Pancreas (tissue), 10 donors: ENCODE data around the gene NT5DC4. TPM values are rescaled to one million over a fixed set of nuclear protein-coding genes. Genes with fewer than 3 reads are reported as not detected.

Experiments used
- ATAC-seq, 4 donors: fragments of 200-7000 bp; cut with Tn5 transposase; one replicate each; pipeline versions ENCODE4 v1.8.0 to v1.9.1; 2020; ENCODE audit warnings: mild to moderate bottlenecking in 4 of 4, moderate library complexity in 4 of 4
- DNase-seq, 6 donors: peaks; one replicate each; pipeline ENCODE4 v3.0.0-alpha.2; 2020
- FAIRE-seq: peaks from 2 replicates; lab custom pipeline; 2012; peaks lifted over from hg19 to GRCh38; lab: Jason Lieb, UNC
- H3K27ac ChIP-seq, 4 donors: fragments of 200-600 bp; sonication (generic); 1 replicate in 3 of 4; 2 replicates in 1 of 4; pipeline versions ENCODE4 v1.5.0 to v1.8.0; 2020
- H3K27me3 ChIP-seq, 4 donors: fragments of 200-600 bp; one replicate each; pipeline ENCODE4 v1.8.0; 2021
- H3K36me3 ChIP-seq, 3 donors: fragments of 200-600 bp; sonication (generic) in 1 of 3; one replicate each; pipeline versions ENCODE4 v1.5.0 to v1.8.0; 2020 to 2021
- H3K4me1 ChIP-seq, 3 donors: fragments of 200-600 bp; one replicate each; pipeline ENCODE4 v1.8.0; 2021
- H3K4me3 ChIP-seq, 4 donors: fragments of 200-600 bp; sonication (generic) in 2 of 4; one replicate each; pipeline versions ENCODE4 v1.5.0 to v1.8.0; 2020 to 2021
- H3K9me3 ChIP-seq, 4 donors: fragments of 200-600 bp; one replicate each; pipeline ENCODE4 v1.8.0; 2021
- whole genome bisulfite sequencing, 2 donors: extraction: QIAGEN DNeasy Blood & Tissue Kit; methylation state at CpG; one replicate each; pipeline ENCODE4 v1.1.7; 2013; 5-methylcytosine and 5-hydroxymethylcytosine counted together
- intact Hi-C, 3 donors: fragments of 100-400 bp; cut with DNase I; formaldehyde crosslinking; loops; one replicate each; pipeline versions ENCODE4 v1.11.1 to v1.14.2; 2022
- polyA plus RNA-seq, 2 donors: library from polyadenylated mRNA; stranded (reverse); fragments of 200-250 nt; gene quantifications; one replicate each; pipeline ENCODE4 v1.2.3, GENCODE V29; 2013
- total RNA-seq, 6 donors: library from RNA; stranded (reverse); fragmentation: NEBNext Ultra II Directional in 4 of 6; extraction: Animal tissue kit (Norgen Biotek cat#: 25700) in 4 of 6; gene quantifications; one replicate each; pipeline versions ENCODE4 v1.2.1 to v1.2.4, GENCODE V29; 2021 to 2023
- TF ChIP-seq, protein P1 (sequence below), 4 donors: fragments of 200-600 bp; sonication (generic) in 3 of 4; IDR thresholded peaks; one replicate each; pipeline versions ENCODE4 v1.5.0 to v1.8.0; 2021; ENCODE audit warnings: antibody characterized with exemption in 4 of 4
- donor health status: healthy with polysubstance abuse.
- donor health status: DM: no; HTN: no; CAD: no; lungs with moderate emphysema.
- donor health status: DM: no; HTN: no; CAD: no.
- donor health status: control.
- donor health status: control.
- donor health status: Bipolar disorder and iron deficiency.
- donor health status: DM: yes; HTN: yes; CAD: no.
- donor health status: DM: no; HTN: no; CAD: no.
- donor health status: DM: no; HTN: no; CAD: no.
- donor health status: DM: yes; HTN: yes; CAD: no.

The NT5DC4 gene
- total and polyA plus RNA-seq, 8 donors: 0.09 TPM; not detected in 7

DNA sequence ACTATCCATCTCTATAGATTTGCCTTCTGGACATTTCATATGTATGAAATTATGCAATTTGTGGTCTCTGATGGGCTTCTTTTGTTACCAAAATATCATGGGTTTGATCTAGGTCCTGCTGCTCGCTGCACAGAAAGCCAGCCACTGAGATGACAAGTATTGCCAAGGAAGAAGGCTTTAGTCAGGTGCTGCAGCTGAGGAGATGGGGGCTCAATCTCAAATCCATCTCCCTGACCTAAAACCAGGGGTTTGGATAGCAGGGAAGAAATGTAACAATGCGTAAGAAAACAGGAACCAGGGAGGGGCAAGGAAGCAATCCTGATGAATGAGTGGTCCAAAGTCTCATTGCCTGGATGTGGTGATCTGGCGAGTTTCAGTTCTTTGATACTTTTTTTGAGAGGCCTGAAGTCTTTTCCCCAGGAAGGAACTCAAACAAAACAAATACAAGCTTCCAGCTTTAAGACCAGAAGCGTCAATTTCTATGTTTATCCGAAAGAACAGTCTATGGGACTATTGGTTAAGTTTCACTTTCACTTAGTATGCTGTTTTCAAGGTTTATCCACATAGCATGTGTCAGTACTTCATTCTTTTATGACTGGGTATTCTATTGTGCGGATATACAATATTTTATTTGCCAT lies 47.0 kb downstream of the NT5DC4 start:
- no peak overlapping the region for H3K4me3 ChIP-seq
- H3K27me3 ChIP-seq: no peaks in the 10 kb centered on the region
- H3K4me1 ChIP-seq: peaks cover 3 to 7% (median 3%) of the 10 kb centered on the region in 3 donors
- WGBS, 2 donors: 78% methylated on average over 6 of the region's 6 CpGs
- DNase-seq: no peak
- intact Hi-C loops: no loop called here
- FAIRE-seq: no peak
- no peak overlapping the region for H3K27ac ChIP-seq
- no peak for ATAC-seq
- H3K9me3 ChIP-seq: no peaks in the 10 kb centered on the region
- TF ChIP-seq, protein P1, sequence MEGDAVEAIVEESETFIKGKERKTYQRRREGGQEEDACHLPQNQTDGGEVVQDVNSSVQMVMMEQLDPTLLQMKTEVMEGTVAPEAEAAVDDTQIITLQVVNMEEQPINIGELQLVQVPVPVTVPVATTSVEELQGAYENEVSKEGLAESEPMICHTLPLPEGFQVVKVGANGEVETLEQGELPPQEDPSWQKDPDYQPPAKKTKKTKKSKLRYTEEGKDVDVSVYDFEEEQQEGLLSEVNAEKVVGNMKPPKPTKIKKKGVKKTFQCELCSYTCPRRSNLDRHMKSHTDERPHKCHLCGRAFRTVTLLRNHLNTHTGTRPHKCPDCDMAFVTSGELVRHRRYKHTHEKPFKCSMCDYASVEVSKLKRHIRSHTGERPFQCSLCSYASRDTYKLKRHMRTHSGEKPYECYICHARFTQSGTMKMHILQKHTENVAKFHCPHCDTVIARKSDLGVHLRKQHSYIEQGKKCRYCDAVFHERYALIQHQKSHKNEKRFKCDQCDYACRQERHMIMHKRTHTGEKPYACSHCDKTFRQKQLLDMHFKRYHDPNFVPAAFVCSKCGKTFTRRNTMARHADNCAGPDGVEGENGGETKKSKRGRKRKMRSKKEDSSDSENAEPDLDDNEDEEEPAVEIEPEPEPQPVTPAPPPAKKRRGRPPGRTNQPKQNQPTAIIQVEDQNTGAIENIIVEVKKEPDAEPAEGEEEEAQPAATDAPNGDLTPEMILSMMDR (IDR thresholded peaks at IDR 0.05): no peak
- no peaks in the 10 kb centered on the region for H3K36me3 ChIP-seq

DNA sequence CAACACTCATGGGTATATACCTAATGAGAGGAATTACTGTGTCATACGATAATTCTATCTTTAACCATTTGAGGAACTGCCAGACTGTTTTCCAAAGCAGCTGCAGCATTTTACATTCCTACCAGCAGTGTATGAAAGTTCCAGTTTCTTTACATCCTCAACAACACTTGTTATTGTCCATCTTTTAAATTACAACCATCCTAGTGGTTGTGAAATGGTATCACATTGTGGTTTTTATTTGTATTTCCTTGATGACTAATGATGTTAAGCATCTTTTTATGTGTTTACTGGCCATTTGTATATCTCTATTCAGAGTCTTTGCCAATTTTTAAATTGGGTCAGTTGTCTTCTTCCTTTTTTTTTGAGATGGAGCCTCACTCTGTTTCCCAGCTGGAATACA lies 47.6 kb downstream of the NT5DC4 start:
- Histone ChIP-seq H3K9me3 (no peaks in the 10 kb centered on the region), H3K4me1 (peaks cover 3 to 7% (median 3%) of the 10 kb centered on the region in 3 donors), H3K27ac (no peak overlapping the region), H3K4me3 (no peak overlapping the region), H3K36me3 (no peaks in the 10 kb centered on the region), H3K27me3 (no peaks in the 10 kb centered on the region)
- 50 to 54% methylated on average over 1 of the region's 1 CpG for WGBS, 2 donors
- ATAC-seq (no peak), DNase-seq (no peak), FAIRE-seq (no peak)
- intact Hi-C loops: no loop called here
- TF ChIP-seq, protein P1 (IDR thresholded peaks at IDR 0.05): no peak

DNA sequence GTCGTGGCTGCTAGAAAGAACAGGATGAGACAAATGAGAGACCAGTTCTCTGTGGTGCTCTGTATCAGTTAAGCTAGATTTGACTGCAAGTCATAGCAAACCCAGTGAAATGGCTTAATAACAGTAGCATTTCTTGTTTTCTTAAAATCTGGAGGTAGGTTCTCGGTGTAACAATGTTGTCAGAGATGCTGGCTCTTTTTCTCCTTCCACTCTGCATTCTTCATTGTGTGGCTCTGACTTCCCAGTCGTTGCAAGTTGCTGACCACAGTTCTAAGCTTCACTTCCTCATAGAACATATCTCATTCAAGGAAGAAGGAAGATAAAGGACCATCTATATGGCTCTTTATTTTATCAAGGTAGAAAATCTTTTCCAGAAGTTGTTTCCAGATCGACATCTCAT lies 51.5 kb downstream of the NT5DC4 start:
- Histone ChIP-seq H3K27me3 (no peaks in the 10 kb centered on the region), H3K4me3 (no peak overlapping the region), H3K4me1 (no peaks in the 10 kb centered on the region), H3K27ac (no peak overlapping the region), H3K9me3 (no peaks in the 10 kb centered on the region), H3K36me3 (no peaks in the 10 kb centered on the region)
- intact Hi-C loops: no loop called here
- TF ChIP-seq, protein P1 (IDR thresholded peaks at IDR 0.05): no peak
- ATAC-seq (no peak), FAIRE-seq (no peak), DNase-seq (no peak)
- WGBS, 2 donors: 61 to 76% methylated on average over 4 of the region's 4 CpGs

DNA sequence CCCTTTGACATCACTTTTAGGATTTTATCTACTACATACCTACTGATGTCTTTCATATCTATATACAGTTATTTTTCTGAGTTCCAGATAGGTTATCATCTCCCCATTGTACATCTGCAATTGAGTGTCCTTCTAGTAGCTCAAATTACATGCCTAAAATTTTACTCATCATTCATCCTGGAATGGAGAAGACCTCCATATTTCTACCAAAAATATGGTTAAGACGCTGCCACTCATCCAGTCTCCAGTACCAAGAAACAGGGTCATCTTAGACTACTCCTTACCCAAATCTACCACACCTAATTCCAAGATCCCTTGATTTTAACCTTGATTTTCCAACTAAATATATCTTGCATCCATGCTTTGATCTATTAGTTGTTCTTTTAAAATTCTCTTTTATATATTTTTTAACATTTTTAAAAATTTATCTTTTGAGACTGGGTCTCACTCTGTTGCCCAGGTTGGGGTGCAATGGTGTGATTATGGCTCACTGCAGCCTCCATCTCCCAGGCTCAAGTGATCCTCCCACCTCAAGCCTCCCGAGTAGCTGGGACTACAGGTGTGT lies 52.2 kb downstream of the NT5DC4 start:
- H3K27me3 ChIP-seq: no peaks in the 10 kb centered on the region
- WGBS, 2 donors: 17 to 40% methylated on average over 2 of the region's 2 CpGs
- FAIRE-seq (no peak), ATAC-seq (no peak), DNase-seq (no peak)
- no peaks in the 10 kb centered on the region for H3K36me3 ChIP-seq
- H3K27ac ChIP-seq: no peak overlapping the region
- H3K4me1 ChIP-seq: no peaks in the 10 kb centered on the region
- H3K9me3 ChIP-seq: no peaks in the 10 kb centered on the region
- intact Hi-C loops: no loop called here
- TF ChIP-seq, protein P1 (IDR thresholded peaks at IDR 0.05): no peak
- no peak overlapping the region for H3K4me3 ChIP-seq

DNA sequence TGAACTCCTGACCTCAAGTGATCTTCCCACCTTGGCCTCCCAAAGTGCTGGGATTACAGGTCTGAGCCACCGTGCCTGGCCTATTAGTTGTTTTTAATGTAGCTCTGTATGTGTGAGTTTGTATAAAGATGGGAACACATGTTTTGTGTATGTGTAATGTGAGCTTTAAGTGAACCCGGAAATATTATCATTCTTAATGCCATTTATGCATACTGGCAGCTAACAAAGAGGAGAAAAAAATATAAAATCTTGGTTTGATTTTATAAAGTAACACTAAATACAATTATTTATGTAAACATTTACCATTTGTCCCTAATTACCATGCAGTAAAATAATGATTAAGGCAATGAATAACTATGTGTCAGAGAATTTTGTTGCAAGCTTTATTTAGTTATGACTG lies 52.7 kb downstream of the NT5DC4 start:
- Histone ChIP-seq H3K9me3 (no peaks in the 10 kb centered on the region), H3K27ac (no peak overlapping the region), H3K27me3 (no peaks in the 10 kb centered on the region), H3K36me3 (no peaks in the 10 kb centered on the region), H3K4me1 (no peaks in the 10 kb centered on the region), H3K4me3 (no peak overlapping the region)
- ATAC-seq: no peak
- DNase-seq: no peak
- 66 to 78% methylated on average over 2 of the region's 2 CpGs for WGBS, 2 donors
- FAIRE-seq: no peak
- intact Hi-C loops: no loop called here
- TF ChIP-seq, protein P1 (IDR thresholded peaks at IDR 0.05): no peak
